ENCODE measurements around the gene PRG3.
"Not testable (repeated sequence)": the region's sequence is repeated elsewhere in the genome, so short reads cannot be mapped to it uniquely, and the experiment has no call there.

PRG3 gene

GRCh38 chr11:57359396-57359795 is 21.6 kb downstream of the PRG3 start:
- DNase-seq = no peak

DNA sequence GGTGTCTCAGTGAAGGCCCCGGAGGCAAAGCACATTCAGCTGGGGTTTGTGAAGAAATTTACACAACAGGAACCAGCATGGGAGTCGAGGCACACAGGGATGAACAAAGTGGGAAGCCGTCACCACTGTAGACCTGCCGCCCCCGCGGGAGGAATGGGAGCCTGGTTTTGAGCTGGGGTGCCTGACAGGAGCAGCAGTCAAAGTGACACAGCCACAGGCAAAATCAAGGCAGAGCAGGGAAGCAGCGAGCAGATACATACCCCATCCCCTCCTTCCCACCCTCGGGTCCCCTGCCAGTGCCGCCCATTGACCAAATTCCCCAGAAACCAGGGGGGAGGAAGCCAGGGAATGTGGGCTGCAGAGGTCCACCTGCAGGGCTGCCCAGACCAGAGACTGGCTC is 22.0 kb downstream of the PRG3 start:
- no peak for DNase-seq

- DNase-seq = no peak
Measured at GRCh38 chr11:57358543-57358961, 22.4 kb downstream of the PRG3 start.

DNA sequence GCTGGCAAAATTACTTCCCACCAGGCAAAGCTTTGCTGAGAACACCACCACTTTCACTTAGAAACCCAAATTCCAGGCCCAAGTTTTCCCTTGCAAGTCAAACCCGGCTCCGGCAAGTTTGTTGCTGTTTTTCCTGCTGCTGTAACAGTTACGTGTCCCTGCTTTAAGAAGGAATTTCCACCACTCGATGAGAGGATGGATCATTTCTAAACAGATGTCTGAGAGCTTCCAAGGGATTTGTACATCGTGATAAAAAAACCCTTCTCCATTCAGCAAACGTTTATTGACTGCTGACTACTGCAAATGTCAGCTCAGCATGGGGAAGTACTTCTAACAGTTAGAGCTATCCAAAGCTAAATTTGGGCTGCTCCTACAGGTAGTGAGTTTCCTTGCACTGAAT is 23.1 kb downstream of the PRG3 start:
- no peak for DNase-seq

GRCh38 chr11:57357310-57357709 is 23.6 kb downstream of the PRG3 start:
- DNase-seq = no peak

- no peak for DNase-seq
Measured at GRCh38 chr11:57356268-57356667, 24.7 kb downstream of the PRG3 start.

DNA sequence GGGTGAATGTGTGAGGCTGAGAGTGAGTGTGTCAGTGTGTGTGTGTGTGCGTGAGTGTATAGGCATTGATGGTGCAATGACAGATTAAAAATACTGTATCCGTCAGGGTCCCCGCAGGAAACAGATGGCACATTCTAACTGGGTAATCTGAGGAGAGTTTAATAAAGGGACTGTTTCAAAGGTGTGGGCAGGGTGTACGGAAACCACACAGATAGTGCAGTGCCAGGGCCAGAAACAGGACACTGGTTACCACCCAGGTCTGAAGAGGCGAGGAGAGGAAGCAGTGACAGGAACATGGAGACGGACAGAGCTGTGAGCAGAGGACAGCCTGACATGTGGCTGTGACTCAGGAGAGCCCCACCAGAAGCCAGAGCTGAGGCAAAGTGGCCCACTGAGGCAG is 26.3 kb downstream of the PRG3 start:
- DNase-seq = no peak

DNA sequence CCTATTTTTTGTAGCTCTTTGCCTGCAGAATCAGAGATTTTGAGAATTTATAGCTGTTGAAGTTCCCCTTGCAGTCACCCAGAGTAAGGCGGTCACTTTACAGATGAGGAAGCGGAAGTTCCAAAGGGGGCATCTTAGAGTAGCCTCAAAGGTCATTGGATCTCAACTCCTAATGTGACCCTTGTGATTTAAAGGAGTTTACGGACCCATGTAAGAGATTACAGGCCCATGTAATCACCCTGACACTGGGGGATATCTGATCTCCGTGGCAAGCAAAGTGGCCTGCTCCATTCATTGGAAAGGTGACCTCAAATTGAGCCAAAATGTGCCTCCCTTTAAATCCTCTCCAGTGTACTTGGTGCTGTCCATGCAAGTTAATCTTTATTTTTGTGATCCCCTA is 27.1 kb downstream of the PRG3 start:
- DNase-seq = no peak

GRCh38 chr11:57353446-57353845 is 27.5 kb downstream of the PRG3 start:
- no peak for DNase-seq

GRCh38 chr11:57353036-57353435 is 27.9 kb downstream of the PRG3 start:
- DNase-seq = no peak

GRCh38 chr11:57349491-57350274 is 31.3 kb downstream of the PRG3 start:
- DNase-seq = peak; percentile 69

DNA sequence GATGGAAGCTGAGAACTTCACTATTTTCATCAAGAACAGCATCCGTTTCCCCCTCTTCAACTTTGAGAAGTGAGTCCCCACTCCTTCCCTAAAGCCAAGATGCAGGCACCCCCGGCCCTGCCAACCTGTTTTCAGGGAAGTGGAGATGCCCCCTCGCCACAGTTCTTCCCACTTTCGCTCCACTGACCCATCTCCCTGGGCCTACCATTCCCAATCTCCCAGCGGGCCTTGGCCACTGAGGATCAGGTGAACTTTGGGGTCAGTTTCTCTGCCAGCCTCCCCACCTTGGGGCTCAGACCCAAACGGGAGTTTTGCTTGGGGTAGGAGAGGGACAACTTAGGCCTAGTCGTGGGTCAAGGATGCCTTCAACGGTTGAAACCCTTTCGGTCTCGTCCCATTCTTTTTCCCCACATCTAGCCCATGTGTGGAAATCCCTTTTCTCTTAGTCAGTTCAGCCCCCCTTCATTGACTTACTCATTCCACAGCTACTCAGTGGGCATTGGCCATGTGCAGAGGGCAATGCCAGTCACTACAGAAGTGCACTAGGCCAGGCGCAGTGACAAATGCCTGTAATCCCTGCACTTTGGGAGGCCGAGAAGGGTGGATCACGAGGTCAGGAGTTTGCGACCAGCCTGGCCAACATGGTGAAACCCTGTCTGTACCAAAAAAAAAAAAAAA is 32.2 kb downstream of the PRG3 start:
- DNase-seq = no peak

DNA sequence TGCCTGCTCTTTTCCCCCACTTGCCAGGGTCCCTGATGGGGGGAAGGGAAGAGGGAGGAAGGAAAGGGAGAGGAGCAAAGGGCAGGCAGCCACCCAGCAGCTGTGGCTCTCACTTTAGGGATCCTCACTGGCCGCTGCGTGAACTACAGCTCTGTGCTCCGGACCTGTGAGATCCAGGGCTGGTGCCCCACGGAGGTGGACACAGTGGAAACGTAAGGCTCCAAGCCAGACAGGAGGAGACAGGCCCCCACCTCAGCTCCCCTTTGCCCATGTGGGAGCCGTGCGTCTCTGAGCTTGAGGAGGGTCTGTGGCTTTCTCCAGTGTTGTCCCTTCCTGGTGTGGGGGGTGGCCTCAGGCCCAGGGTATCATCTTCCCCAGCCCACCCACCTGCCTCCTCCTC is 32.9 kb downstream of the PRG3 start:
- no peak for DNase-seq

GRCh38 chr11:57347336-57347735 is 33.6 kb downstream of the PRG3 start:
- DNase-seq = no peak

- peak; percentile 71 for DNase-seq
Measured at GRCh38 chr11:57345555-57346211, 35.3 kb downstream of the PRG3 start.

DNA sequence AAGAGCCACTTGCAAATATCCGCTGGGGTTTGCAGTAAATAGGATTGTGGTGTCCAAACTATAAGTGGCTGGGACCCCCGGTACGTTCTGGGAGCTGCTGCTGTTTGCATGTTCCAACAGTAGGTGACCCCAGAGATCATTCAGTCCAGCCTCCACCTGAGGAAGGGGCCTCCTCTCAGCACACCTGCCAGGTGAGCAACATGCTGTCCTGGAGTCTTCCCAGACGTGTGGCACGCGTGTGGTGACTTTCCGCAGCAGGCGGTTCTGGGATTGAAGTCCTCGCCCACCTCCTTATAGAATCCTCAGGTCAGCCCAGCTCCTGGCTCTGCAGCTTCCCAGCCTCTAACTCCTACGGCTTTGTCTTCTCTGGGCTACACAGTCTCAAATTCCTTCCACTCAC is 36.1 kb downstream of the PRG3 start:
- no peak for DNase-seq

GRCh38 chr11:57343825-57344224 is 37.1 kb downstream of the PRG3 start:
- DNase-seq = no peak

DNA sequence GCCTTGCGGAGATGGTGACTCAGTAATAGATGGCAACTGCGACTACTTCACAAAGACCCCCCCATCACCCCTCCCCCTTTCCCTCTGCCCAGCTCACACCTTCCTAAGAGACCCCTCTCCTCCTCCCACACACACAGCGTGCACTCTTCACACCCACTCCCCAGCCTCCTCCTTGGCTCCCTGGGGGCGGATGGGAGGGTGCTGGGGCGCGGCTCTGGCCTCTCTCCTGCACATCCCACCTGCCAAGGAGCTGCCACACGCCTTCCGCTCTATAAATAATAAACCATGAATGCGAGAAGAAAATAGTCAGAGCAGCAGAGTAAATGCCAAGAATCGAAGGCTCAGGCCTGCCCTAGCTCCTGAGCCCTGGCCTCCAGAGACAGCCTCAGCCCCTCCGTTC is 38.2 kb downstream of the PRG3 start:
- no peak for DNase-seq

DNA sequence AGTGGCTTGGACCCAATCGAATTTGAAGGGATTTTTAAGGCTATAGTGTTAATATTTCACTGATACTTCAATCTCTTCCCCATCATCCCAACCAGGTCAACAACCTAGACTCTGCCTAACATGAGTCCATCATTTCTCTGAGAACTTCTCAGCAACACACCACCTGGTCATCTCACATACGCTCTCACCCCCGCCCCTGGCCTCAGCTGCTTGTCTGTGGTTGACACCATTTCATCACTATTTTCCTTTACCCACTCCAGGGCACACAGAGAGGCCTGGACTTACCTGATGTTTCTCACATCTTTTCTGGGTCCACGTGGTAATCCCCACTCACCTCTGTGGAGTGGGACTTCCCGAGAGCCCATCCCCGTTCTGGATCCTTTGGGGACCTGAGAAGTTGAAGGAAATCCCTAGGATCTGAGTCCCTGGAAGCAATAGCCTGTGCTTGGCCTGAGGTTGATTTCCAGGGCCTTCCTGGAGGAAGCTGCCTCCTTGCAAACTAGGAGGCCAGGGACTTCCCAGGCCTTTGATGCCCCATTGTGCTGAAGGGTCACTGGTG is 39.6 kb downstream of the PRG3 start:
- DNase-seq = no peak

- no peak for DNase-seq
Measured at GRCh38 chr11:57340039-57340615, 40.8 kb downstream of the PRG3 start.

DNA sequence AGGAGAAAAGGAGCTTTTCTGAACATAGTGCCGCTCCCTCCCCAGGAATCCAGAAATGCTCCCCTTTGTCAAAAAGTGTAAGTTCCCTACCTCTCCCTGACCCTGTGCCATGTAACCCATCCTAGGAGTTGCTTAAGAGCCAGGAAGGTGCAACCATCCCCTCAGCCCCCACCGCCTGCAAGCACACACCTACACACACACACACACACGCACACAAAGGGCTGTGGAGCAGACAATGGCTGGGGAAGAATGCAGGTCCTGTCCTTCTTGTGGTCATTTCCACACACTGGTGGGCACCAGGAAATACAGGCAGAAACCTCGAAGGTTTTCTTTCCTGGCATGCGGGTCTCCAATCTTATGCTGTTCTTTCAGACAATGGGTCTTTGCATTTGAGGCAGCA is 41.6 kb downstream of the PRG3 start:
- DNase-seq = no peak

DNA sequence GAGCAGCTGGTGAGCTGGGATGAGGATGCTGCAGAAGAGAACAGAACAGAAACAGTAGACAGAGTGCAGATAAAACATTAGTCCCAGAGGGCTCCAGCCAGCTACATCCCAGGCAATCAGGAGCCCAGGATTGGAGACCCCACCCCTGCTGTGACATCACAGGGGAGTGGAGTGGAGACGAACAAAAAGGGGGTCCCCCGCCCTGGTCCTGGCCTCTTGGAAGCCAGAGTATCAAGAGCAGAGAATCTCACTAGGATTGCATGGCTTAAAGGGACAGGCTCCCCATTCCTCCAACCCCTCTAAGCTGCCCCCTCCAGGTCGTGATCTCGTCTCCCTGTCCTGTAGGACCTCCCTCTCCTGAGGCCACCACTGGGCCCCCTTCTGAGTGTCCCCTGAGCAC is 42.8 kb downstream of the PRG3 start, which contains the start of gene P2RX3:
TSS of gene P2RX3 (plus strand) at position 211 of the 400 bp plus-strand sequence. CDS start 199 bp downstream, outside the sequence.
- no peak for DNase-seq

DNA sequence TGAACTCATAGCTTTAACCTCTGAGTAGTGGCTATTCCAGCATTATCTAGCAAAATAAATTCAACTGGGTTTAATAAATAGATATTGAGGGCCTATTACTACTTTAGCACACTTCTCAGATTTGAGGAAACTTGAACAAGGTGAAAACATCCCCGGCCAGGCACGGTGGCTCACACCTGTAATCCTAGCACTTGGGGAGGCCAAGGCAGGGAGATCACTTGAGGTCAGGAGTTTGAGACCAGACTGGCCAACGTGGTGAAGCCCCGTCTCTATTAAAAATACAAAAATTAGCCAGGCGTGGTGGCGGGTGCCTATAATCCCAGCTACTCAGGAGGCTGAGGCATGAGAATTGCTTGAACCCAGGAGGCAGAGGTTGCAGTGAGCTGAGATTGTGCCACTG is 44.1 kb downstream of the PRG3 start:
- not testable (repeated sequence) for DNase-seq

Measured in stimulated activated CD4-positive, alpha-beta T cell treated with anti-CD3 and anti-CD28 coated beads, Interleukin-12 subunit alpha, Interleukin-12 subunit beta, amount 100 ng/mL, for 4 hours (primary cell).